DMS114 treated with DMSO at 0.1 percent for 48 hours (cell line): ENCODE results near the gene WDR19.
"Not testable (repeated sequence)": the region's sequence is repeated elsewhere in the genome, so short reads cannot be mapped to it uniquely, and the experiment has no call there.

Experiments
- DNase-seq: peaks from one replicate; lab custom pipeline; 2025; ENCODE audit not compliant: unreplicated experiment; lab: John Stamatoyannopoulos, UW

Gene WDR19

DNA sequence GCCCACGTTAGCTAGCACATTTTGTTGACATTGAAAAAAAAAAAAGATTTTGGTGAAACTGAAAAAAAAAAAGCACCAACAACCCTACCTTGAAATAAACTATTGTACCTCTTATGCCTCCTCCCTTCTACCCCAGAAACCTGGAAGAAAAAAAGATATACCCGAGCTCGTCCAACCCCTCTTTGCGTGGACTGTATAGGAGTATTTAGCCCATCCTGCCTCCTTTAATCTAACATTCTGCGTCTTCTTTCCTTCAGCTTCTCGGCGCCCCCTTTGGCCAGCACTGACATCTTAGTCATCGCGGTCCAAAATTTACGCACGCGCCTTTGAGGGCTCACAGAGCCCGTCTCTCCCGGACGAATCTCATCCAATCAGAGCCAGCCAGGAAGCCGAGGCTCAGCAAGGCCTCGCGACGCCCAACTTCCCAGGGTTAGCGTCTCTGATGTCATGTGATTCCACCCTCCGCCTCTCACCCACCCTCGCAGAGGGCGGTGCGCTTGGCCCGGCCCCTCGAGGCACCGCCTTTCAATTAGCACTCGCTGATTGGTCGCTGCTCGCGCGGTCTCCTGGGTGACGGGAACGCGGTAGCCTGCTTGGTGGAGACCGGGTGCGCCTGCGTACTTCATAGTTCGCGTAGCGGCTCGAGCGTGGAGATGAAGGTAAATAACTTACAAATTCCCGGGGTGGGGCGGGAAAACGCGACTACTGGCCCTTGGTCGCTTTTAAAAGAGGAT lies at the start of gene WDR19:
Gene WDR19, plus strand, starts transcription at position 625 of the 734 bp plus-strand sequence. Its CDS starts 29 bp downstream, at position 654.
- peak; percentile 94 for DNase-seq

DNA sequence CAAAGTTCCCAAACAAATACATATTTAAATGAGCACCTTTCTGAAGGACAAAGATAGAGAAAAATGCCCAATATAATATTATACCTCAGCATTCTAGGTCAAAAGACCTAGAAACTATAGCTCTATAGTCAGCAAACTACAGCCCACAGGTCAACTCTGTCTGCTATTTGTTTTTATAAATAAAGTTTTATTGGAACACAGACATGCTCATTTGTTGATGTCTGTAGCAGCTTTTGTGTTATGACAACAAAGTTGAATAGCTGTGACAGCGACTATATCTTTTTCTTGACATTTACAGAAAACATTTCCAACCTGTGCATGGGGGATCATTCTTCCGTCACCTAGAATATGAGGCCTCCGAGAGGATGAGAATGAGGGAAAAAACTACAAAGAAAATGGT lies 48.7 kb upstream of the WDR19 start:
- no peak for DNase-seq

DNA sequence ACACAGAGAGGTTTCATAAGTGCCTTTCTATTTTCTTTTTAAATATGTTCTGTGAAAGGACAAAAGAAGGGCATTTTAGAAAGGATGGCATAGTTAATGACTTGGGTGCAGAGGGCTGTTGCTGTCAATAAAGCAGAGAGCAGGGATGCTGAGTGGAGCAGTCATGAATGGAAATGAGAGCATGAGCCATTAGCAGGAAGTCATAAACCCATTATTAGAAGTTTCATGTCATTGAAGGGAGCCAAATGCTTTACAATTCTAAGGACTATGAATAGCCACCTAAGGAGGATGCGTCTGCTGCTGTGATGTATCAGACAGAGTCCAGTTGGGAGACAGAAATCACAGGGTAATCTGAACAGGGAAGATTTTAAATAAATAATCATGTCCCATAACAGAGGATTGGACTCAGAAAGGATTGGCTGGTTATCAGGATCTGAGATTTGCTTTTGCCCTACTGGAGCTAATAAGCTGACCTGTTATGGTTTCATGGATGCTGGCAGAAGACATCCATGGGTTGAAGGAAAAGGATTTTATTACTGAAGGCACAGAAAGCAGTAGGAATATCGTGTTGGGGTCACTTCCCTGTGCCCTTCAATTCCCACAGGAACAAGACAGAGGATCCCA lies 47.5 kb upstream of the WDR19 start:
- no peak for DNase-seq

DNA sequence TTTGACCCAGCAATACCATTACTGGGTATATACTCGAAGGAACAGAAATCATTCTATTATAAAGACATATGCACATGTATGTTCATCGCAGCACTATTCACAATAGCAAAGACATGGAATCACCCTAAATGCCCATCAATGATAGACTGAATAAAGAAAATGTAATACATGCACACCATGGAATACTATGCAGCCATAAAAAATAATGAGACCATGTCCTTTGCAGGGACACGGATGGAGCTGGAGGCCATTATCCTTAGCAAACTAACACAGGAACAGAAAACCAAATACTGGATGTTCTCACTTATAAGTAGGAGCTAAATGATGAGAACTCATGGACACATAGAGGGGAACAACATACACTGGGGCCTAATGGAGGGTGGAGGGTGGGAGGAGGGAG lies 44.1 kb upstream of the WDR19 start:
- not testable (repeated sequence) for DNase-seq

DNA sequence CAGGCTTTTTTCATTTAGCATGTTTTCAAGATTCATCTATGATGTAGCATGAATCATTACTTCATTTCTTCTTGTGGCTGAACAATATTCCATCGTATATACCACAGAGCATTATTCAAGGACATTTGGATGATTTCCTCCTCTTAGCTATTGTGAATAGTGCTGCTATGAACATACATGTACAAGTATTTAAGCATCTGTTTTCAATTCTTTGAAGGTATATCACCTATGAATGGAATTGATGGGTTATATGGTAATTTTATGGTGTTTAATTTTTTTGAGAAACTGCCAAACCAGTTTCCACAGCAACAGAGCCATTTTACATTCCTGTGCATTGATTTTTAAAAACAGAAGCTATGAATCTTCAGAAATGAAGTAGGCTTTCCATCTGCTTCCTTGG lies 36.1 kb upstream of the WDR19 start:
- DNase-seq: no peak

DNA sequence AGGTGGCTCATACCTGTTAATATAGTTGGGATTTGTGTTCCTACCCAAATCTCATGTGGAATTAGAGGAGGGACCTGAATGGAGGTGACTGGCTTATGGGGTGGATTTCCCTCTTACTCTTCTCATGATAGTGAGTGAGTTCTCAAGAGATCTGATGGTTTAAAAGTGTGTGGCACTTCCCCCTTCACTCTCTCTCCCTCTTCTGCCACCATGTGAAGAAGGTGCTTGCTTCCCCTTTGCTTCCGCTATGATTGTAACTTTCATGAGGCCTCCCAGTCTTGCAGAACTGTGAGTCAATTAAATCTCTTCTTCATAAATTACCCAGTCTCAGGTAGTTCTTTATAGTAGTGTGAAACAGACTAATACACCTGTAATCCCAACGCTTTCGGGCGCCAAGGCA lies 28.3 kb upstream of the WDR19 start:
- no peak for DNase-seq

DNA sequence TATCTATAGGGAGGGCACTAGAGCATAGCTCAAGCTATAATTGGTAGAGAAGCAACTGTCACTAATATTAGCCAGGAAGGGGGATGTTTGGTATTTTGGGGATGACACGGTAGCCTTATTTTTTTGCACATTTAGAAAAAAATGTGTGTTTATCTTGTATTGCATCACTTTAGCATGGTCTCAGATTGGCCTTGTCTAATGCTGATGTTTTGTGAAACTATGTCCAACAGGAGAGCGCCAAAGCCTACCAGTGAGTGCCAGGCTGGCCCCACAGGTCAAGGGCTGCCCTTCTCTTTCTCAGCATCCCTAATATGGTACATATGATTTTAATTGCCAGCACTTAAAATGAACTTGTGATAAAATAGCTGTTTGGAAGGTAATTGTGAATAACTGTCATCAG lies 24.8 kb upstream of the WDR19 start:
- no peak for DNase-seq

DNA sequence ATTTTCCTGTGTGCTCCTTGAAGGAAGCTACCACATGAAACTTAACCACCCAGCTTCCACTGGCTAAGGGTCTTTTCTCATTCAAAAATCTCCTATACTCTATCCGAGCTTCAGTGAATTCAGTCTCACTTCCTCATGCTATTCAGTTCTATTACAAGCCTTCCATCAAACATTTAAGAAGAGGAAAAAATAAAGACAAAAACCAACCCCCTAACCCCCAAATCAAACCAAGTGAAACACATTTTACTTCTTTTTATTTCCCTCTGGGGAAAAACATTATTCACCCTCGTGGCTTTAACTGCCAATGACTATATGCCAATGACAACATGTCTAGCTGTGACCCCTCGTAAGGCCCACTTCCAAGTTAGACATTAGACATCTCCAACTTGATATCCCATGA lies 16.2 kb upstream of the WDR19 start:
- no peak for DNase-seq

DNA sequence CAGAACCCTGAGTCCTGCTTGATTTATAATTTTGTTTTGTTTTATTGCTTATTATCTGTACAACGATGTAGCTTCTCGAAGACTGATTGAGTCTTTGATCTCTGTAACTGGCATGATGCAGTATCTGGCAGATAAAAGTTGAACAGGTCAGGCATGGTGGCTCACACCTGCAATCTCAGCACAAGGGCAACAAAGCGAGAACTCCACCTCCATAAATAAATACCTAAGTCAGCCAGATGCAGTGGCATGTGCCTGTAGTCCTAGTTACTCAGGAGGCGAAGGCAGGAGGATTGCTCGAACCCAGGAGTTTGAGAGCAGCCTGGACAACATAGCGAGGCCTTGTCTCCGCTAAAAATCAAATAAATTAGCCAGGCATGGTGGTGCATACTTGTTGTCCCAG lies 15.7 kb upstream of the WDR19 start:
- no peak for DNase-seq

DNA sequence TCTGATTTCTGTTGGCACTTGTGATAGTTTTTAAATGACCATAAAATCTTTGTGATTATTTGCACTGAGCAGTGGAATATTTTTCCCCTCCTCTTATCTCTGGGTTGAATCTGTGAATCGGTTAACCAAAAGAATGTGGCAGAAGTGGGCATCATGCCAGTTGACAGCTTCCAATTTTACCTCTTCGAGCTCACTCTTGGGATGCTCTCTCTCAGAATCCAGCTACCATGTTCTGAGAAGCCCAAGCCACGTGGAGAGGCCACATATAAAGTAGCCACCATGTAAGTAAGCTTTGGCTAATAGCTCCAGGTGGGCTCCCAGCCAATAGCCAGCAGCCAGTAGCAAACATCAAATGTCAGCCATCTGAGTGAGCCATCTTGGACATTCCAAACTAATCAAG lies 12.9 kb upstream of the WDR19 start:
- DNase-seq: no peak

DNA sequence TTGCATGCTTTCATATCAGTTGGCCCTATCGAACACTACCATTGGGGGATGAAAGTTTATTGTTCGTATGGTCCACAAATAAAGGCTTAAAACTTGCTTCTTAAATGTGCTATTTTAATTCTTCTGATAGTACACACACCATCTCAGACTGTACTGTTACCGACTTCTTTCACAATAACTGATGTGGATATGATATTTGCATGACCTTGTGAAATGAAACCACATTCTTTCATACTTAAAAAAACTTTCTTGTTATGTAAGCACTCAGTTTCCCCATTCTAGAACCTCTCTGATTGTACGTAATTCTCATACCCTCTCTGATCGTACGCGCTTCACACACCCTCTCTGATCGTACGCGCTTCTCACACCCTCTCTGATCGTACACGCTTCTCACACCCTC lies 12.0 kb upstream of the WDR19 start:
- no peak for DNase-seq

DNA sequence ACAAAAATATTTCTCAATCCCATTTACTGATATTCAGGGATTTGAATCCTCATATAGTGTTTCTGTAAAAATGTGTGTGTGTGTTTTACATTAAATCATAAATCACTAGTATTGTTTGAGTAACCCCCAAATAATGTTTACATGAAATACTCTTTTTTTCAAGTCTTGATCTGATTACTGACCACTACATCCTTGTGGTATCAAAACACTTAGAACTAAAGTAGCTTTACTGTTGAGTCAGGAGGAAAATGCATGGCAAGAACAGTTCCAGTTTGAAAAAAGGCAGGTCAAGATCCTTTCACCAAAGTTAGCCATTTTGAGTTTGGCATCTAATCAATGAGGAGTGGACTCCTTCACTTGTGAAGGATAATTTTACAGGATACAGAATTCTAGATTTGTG lies 3.6 kb upstream of the WDR19 start:
- no peak for DNase-seq

DNA sequence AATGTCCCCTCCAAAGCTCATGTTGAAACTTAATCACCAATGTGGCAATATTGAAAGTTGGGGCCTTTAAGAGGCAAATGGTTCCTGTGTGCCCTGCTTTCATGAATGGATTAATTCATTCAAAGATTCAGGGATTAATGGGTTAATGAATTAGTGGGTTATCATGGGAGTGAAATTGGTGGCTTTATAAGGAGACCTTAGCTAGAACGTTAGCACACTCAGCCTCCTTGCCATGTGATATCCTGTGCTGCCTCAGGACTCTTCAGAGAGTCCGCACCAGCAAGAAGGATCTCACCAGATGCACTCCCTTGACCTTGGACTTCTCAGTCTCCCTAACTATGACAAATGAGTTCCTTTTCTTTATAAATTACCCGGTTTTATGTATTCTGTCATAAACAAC lies 2.6 kb upstream of the WDR19 start:
- DNase-seq: no peak

DNA sequence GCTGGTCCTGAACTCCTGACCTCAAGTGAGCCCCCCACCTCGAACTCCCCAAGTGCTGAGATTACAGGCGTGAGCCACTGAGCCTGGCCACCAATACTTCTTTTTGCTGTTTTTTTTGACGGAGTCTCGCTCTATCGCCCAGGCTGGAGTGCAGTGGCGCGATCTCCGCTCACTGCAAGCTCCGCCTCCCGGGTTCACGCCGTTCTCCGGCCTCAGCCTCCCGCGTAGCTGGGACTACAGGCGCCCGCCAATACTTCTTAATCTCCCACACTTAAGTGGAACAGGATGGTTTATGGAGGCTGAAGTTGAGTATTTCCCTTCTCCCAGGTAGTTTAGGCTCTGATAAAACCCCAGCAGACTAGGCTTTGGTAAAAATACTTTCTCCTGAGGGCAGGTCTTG lies 1.7 kb upstream of the WDR19 start:
- not testable (repeated sequence) for DNase-seq

DNA sequence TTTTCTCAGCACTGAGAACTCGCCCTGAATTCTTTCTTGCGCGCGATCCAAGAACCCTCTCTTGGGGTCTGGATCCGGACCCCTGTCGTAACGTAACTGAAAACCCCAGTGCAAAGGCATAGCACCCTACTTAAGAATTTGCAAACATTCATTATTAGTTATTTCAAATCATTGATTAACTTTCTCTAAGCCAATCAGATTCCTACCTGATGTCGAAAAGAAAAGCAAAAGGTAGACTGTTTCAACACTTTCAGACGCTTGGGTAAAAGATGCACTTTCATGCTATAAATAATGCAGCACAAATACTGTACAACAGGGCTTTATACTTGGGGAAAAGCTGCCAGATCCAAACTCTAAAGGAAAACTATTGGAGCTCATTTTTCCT lies 817 bp upstream of the WDR19 start:
- DNase-seq: no peak

DNA sequence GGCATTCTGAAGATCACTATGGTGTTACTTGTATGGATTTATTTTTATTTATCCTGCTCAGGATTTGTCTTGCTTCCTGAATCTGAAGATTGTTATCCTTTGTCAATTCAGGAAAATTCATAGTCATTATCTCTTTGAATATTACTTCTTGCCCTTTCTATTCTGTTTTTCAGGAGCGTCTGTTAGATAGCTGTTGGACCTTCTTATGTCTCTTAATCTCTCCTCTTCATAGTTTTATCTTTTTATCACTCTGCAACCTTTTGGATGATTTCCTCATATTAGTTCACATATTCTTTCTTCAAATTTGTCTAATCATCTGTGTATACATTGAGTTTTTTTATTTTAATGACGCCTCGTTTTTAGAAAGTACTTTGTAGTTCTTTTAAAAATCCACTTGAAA lies 19.6 kb downstream of the WDR19 start:
- no peak for DNase-seq

DNA sequence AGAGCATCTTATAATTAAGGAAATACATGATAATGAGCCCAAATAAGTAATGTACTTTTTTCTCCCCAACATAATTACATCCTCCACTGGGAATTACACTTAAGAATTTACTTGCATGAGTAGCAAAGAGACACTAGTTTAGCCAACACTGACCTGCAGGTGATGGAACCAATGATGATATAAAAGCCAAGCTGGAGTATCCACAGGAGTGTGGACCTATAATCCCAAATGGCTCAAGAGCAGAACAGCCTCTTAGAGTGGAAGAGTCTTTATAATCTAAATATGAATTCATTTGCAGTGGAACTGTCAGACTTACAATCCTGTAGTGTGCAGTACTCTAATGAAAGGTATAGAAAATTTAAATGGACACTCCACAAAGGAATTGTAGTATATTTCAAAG lies 22.2 kb downstream of the WDR19 start:
- no peak for DNase-seq

DNA sequence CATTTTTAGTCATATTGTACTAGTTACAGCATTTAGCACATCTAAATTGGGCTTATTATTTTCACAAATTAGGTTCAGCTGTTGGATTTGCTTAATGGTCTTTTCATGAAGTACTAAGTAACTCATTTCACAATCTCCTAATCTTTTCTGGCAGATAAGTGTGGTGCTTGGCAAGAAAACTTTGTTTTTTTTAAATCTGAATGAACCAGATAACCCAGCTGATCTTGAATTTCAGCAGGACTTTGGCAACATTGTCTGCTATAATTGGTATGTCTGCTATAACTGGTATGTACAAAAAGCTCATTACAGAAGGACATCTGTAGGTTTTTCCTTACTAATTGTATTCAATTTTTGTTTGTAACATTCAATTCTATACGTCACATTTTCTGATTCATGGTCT lies 22.7 kb downstream of the WDR19 start:
- no peak for DNase-seq

DNA sequence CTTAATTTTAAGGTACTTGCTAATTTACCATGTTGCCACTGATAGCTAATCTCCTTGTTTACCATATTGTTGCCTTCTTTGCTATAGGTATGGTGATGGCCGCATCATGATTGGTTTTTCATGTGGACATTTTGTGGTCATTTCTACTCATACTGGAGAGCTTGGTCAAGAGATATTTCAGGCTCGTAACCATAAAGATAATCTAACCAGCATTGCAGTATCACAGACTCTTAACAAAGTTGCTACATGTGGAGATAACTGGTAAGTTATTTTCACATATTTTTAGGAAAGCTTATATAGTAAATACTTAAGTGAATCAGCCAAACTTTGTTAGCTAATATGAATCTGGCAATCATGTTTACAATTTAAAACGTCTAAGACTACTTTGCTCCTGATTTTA lies 23.1 kb downstream of the WDR19 start:
- DNase-seq: no peak

DNA sequence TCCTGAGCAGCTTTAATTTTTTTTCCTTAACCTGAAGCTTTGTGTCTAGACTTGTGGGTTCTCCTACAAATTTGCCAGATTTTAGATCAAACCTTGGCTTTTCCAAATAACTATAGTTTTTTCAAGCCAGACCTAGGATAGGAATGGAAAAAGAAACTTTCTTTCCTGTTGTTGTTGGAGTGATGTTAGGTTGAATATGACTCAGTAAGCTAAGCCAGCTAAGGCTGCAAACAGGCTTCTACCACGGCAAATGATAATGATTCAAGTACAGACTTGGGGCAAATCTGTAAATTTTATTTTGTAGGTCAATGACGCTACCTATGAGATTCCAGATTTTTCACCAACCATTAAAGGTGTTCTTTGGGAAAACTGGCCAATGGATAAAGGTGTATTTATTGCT lies 45.6 kb downstream of the WDR19 start:
- DNase-seq: no peak

DNA sequence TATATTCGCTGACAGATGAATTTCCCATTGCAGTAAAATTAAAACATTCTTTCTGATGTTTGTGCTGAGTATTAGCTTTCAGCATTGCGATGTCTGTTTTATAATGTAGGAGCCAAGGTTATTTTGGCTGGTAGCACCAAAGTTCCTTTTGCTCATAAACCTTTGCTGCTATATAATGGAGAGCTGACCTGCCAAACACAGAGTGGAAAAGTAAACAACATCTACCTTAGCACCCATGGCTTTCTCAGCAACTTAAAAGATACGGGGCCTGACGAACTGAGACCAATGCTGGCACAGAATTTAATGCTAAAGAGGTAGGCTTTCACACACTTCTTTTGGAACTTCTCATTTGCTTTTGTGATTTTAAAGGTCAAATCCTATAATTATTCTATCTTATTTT lies 46.0 kb downstream of the WDR19 start:
- no peak for DNase-seq

DNA sequence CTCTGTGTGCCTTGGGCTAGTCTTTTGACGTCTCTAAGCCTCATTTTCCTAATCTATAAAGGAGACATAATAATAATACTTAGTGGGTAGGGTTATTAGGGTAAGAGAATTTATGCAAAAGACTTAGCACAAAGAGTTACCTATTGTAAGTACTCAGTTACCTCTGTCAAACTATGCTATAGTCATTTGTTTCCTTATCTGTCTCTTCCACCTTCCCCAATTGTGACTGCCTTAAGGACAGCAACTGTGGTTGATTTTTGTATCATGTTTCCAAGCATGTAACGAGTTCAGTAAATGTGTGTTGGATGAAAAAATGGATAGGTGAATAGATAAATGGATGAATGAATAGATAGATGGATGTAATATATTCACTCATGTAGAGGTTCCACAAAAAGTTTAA lies 48.1 kb downstream of the WDR19 start:
- DNase-seq: no peak

DNA sequence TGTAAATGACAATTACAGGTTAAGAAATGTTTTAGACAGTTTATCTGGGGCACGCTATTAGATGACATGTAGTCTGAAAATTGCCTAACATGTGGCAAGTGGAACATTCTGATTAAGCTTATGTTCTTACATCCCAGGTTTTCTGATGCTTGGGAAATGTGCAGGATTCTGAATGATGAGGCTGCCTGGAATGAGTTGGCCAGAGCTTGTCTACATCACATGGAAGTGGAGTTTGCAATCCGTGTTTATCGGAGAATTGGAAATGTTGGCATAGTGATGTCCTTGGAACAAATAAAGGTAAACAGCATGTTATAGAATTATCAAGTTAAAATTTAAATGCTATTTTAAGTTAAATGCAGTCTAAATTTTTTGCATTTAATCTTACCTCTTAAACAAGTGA lies 49.3 kb downstream of the WDR19 start:
- DNase-seq: no peak
